GM19035 (cell line): ENCODE data around the gene ROBO3.

Experiments
- ATAC-seq: cut with Tn5 transposase; IDR thresholded peaks from one replicate; pipeline ENCODE4 v1.9.1; 2021; ENCODE audit not compliant: unreplicated experiment

The ROBO3 gene

DNA sequence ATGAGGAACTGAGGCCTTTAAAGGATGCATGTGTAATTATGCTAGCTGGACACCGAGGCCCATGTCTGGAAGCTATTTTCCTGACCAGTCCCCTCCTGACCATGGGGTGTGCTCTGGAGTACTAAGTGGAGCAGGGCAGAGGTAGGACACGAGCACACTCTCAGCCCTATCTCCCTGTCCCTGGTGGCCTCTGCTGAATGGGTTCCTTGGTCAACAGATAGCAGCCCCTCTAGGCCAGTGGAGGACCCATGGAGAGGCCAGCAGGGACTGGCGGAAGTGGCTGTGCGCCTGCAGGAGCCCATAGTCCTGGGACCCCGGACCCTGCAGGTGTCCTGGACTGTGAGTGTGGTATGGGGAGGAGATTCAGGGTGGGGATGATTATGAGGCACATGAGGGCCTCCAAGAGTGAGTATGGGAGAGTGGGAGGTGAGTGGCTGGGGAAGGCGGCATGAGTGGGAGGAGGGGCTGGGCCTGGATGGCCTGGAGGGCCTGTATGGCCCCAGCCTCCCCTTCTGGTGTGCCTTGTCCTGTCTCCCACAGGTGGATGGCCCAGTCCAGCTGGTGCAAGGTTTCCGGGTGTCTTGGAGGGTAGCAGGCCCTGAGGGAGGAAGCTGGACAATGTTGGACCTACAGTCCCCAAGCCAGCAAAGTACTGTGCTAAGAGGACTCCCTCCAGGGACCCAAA, 9.5 kb downstream of the ROBO3 start:
- no peak for ATAC-seq

DNA sequence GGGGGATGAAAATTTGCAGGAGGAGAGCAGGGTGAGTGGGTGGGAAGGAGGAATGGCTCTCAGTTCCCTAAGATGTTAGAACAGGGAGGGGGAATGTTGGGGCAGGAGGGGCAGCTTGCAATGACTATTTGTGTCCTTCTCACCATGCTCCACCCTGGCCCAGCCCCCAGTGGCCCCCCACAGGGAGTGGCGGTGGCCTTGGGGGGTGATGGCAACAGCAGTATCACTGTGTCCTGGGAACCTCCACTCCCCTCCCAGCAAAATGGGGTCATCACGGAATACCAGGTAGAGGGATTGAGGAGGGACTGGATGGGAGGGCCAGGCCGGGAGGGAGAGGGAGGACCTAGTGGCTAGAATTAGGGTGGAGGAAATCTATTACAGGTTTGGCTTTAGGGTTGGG, 10.2 kb downstream of the ROBO3 start:
- ATAC-seq: no peak

DNA sequence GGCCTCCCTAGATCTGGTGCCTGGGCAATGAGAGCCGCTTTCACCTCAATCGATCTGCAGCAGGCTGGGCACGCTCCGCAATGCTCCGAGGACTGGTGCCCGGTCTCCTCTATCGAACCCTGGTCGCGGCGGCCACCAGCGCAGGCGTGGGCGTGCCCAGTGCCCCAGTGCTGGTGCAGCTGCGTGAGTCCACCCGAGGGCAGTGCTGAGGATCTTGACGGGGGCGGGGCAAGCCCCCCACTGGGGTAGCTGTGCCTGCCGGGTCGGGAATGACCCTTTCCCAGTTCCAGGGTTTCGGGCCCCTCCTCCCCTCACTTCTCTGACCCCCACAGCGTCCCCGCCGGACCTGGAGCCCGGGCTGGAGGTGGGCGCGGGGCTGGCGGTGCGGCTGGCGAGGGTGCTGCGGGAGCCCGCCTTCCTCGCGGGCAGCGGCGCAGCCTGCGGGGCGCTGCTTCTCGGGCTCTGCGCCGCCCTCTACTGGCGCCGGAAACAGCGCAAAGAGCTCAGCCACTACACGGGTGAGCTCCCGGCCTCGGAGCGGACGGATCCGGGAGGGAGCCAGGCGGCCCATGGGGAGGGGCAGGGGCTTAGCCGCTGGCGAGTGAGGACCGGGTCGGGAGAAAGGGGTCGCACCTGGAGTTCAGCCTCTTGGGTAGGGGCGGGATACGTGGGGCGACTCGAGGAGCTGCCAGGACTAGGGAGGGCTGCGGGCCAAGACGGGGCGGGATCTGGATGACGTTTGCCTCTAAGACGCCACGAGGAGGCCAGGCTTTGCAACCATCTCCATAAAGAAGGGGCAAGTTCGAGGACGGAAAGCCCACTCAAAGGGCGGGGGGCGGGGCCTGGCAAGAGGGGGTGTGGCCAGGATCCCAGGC, 10.9 kb downstream of the ROBO3 start:
- peak; percentile 92 for ATAC-seq

DNA sequence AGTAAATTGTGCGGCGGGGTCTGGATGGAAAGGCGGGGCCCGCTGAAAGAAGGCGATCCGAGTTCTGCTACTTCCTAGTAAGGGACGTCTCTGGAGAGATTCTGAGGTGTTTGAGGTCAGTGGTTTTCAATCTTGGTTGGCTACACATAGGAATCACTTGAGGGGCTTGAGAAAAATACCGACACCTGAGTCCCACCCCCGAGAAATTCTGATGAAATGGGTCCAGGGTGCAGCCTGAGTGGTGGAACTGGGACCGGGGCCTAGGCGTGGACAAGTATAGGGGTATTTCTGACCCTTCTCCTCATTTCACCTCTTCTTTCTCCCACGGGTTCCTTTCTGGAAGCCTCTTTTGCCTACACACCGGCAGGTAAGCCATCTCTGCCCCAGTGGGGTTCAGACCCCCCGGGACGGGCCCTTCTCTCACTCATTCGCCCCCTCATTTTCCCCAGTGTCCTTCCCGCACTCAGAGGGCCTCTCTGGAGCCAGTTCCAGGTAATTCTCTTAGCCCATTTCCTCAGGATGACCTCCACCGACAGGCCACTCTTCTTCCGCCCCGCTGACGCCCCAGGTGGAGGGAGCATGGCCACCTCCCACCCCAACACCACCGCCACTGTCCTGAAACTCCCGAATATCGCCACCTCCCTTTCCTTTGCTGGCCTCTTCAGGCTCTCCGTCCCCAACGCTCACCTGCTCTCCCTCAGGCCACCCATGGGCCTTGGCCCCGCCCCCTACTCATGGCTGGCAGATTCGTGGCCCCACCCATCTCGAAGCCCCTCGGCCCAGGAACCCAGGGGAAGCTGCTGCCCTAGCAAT, 11.8 kb downstream of the ROBO3 start:
- ATAC-seq: no peak

DNA sequence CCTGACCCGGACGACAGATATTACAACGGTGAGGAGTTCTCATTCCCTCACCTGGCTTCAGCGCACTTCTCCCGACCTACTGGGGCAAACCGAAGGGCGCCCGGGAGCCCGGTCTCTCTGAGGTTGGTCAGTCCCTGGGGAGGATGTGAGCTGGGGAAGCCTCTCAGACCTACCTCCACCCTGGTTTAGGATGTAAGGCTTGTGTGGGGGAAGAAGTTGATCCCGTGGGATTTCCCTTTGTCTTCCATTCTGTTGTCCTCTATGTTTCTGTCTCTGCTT, 12.3 kb downstream of the ROBO3 start:
- ATAC-seq: no peak

DNA sequence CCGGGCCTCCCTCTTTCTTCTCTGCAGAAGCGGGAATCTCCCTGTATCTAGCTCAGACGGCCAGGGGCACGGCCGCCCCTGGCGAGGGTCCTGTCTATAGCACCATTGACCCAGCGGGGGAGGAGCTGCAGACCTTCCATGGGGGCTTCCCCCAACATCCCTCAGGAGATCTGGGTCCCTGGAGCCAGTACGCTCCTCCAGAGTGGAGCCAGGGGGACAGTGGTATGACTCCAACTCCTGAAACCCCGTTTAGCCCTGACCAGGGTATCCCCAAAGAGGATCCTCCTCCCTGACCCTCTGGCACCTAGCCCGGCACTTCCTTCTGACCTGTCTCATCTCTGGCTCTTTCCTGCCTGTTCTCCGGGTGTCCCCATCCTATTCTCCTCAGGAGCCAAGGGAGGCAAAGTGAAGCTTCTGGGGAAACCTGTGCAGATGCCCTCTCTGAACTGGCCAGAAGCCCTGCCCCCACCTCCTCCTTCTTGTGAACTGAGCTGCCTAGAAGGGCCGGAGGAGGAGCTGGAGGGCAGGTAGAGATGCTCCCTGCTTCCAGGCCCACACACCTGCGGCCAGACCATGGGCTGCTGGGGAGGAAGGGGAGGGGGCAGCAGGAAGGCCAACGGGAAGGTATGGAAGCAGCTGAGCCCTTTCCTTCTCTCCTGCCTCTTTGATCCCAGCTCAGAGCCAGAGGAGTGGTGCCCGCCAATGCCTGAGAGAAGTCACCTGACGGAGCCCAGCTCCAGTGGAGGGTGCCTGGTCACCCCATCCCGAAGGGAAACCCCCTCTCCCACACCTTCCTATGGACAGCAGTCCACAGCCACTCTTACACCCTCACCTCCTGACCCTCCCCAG, 12.9 kb downstream of the ROBO3 start:
- ATAC-seq: no peak

DNA sequence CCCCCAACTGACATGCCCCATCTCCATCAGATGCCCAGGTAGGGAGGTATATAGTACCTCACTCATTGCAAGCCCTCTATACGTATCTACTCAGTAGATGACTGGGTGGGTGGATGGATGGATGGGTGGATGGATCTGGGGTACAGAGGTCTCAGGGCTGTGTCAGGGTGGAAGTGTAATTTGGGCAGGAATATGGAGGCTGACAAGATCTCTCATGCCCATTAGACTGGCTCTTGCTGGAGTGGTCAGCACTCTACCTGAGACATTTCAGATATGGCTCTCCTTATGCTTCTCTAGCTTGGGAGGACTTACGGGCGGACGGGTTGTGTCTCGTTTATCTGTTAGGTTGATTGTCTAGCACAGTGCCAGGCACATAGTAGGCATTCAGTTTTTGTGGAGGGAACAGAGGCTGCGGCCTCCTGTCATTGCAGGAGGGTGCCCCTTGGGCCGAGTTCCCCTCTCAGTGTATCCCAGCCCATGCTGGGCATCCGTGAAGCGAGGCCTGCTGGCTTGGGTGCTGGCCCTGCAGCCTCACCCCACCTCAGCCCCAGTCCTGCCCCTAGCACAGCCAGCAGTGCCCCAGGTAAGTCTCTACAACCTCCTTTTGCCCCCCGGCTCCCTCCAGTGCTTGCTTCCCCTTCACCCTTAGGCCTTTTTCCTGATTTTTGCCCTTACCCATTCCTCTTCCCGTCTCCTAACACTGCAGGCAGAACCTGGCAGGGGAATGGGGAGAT, 13.7 kb downstream of the ROBO3 start:
- no peak for ATAC-seq

DNA sequence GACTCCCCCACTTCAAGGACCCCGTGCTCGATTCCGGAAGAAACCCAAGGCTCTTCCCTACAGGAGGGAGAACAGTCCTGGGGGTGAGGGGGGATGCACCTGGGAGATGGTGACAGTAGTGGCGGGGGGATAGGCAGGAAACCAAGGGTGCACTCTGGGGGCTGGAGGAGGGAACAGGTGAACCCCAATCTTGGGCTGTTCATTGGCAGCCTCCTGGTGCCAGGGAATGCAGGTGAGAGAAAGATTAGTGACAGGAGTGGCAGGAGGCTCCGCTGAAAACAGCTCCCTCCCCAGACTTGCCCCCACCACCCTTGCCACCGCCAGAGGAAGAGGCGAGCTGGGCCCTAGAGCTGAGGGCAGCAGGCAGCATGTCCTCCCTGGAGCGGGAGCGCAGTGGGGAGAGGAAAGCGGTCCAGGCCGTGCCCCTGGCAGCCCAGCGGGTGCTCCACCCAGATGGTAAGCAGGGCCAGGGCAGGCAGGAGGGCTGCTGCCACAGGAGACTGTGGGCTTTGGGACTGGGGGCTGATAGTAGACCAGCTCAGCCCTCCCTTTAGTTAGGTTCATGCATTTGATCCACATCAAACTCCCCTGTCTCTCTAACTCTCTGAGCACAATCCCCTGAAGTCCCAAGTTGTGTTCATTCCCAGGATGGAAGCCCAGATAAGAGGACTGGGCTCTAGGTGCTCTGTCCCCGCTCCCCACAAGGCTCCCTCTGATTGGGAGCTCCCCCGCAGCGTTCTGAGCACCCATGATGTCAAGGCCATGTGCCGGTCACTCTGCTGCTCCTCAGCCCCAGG, 14.5 kb downstream of the ROBO3 start:
- no peak for ATAC-seq

DNA sequence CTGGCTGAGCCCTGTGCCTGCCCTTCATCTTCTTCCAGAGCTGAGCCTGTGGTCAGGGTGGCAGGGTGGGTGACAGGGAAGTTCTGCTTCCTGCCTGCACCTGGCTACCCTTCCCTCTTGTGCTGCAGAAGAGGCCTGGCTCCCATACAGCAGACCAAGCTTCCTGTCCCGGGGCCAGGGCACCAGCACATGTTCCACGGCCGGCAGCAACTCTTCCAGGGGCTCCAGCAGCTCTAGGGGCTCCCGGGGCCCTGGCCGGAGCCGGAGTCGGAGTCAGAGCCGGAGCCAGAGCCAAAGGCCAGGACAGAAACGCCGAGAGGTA, 15.0 kb downstream of the ROBO3 start:
- ATAC-seq: no peak

DNA sequence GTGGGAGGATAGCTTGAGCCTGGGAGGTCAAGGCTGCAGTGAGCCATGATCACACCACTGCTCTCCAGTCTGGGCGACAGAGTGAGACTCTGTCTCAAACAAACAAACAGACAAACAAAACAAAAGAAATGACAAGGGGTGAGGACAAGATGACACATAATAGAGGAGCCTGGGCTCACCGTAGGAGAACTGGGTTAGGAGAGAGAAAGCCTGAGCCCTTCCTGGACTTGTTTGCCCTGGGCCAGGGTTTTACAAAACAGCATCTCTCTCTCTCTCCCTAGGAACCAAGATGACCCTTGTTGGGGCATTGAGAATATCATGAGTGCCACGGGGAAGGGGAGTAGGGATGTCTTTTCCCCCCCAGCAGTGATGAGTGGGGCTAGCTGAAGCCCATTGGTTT, 15.7 kb downstream of the ROBO3 start:
- ATAC-seq: no peak

DNA sequence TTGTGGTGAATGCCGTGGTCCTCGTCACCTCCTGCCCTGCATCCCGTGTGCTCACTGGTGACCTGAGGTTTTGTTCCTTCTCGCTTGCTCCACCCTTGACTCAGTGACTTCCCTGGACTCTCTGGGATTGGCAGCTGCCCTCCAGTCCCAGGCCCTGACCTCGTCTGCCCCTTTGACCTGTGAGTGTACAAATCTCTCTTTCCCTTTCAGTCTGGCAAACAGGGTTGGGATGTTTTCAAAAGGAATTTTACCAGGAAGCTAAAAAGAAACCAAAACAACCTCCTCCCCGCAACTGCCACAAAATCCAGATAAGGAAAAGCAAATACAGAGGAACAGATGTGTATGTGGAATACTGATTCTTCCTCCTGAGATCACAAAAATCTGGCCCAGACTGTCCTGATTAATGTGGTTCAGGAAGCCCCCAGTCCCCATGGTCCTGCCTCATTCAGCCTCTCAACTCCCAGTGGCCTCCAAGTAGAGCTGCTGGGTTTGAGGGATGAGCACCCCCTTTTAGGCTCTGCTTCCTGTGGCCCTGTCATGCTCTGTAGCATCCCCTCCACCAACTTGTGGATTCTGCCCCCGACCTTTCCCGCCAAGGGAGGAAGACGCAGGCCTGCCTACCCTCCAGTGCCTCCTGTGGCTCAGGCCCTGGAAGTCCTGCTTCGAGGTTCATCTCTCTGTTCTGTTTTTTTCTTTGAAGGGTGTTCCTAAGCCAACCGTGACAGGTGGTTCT, 17.3 kb downstream of the ROBO3 start:
- no peak for ATAC-seq

DNA sequence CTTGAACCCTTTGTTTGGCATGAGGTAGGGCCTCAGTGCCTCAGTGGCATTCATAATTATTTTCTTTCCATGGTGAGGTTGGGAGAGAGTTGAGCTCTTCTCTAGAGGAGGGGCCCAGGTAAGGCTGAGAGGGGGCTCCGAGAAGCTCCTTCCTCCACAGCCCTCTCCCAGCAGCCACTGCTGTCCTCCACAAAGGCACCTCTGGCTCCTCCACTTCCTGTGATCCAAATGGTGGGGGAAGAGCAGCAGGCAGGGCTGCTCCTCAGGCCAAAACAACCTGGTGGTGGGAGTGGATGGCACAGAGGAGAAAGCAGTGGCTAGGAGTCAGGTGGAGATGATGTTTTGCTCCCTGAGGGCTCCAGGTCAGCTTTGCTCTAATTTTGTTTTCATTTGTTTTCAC, 19.1 kb downstream of the ROBO3 start:
- ATAC-seq: no peak

DNA sequence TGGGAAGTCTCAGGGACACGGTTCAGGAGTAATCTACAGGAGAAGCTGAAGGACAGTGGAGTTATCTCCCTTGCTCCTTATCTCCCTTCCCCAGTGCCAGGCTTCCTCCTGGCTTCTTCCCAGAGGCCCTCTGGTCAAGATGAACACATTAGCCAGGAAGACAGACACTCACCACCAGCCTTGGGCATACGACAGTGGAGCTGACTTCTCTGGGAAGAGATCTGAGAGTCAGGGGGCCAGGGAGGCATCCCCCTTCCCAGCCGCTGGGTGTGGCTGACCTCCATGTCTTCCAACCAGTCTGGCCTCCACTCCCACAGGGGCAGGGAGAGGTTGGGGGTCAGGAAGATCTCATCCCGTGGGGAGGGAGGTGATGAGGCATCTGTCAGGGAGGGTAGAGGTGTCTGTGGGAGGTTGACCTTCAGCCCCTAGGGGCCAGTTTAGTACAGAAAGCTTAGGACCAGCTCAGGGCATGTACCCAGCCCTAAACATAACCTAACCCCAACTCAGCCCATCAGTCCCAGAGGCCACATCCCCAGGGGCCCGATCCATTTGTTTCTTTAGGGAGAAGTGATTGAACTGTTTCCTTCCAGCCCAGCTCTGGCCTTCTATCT, 19.7 kb downstream of the ROBO3 start:
- ATAC-seq: no peak

DNA sequence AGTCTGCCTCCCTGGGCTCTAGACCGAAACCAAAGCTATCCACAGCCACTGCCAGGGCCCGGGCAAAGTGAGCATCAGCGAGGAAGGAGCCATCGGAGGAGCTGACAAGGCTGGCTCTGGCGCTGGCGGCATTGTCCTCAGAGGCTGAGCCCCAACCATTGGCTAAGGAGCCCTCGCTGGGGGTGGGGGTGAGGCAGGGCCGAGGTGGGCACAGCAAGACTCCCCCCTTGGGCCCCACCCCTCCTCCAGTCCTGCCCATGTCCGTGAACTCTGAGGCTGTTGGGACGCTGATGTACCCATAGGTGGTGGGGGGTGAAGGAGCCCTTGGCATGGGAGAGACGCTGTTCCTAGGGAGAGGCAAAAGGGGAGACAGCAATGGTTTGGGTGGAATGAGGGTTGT, 21.2 kb downstream of the ROBO3 start:
- no peak for ATAC-seq

DNA sequence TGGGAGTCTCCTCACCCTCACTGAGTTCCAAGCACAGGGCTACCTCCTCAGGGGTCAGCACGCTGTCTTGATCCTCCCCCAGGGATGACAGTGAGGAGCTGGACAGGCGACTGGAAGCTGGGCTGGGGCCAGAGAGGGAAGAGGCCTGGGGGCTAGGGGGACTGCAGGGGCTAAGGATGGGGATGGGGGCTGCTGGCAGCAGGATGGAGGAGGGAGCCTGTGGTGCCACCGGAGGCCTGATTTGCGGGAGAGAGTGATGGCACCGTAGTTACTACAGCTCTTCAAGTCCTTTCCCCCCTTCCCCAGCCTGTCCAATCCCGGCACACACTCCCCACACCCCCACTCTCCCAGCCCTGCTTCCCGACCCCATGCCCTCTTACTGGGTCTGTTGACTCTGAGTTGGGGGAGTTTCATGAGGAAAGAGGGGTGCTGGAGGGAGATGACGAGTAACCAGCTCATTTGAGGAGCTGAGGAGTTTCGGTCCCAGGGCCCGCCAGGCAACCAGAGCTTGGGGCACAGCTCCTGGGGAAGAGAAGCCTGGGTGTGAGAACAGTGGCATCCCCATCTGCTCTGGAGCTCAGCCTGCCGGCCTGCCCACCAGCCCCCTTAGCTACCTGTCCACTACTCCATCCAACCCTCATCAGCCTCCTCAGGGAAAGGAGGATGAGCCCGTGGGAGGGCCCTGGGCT, 21.9 kb downstream of the ROBO3 start:
- no peak for ATAC-seq

DNA sequence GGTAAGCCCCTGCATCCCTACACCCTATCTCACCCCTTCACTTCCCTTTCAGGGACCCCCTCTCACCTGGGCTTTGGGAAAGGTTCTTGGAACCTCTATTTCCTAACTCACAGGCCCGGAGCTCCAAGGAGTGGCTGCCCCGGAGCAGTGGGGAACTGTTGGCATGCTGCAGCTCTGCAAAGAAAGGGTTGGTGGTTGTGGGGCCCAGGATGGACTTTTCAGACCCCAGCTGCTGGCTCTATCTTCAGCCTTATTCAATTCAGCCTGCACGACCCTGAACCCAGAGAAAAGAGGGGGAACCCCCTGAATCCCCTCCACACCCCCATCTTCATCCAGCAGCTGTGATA, 22.4 kb downstream of the ROBO3 start:
- ATAC-seq: no peak

DNA sequence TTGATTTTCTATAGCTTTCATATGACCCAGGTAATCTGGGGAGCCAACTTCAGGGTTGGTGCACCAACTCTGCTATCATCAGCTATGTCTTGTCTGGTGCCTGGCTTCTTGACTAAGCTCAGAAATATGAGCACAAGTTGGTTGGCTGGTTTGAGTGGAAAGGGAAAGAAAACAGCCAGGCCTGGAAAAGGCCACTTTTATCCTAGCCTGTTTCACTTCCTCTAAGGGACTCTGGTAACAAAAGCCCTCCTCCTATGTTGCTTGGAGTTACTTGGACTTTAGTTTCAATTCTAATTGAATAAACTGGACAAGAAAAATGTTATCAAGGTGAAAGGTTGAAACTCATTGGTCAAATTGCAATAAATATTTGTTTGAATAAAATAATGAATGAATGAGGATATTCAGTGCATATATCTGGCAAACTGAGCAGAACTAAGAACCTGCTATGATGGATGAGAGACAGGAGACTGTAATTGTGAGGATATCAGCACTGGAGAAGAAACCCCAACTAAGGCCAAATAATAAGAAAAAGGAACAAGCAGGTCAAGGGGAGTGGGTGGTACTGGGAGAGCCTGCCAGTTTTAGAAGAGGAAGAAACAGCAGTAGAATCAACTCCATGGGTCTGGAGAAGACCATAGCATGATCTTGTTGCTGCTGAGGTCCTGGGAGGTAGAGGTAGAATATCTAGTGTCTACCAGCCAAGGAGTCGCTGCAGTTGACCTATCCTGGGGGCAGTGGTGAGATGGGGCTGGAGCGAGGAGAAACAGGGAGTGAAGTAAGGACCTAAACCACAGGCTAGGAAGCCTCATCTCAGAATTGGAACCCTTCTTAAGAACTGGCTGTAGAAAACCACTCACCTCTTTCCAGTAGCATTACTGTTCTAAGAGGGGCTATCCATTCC, 24.2 kb downstream of the ROBO3 start:
- no peak for ATAC-seq
